GM23338 (cell line): ENCODE measurements around the gene IMPG1. TPM values are rescaled to one million over a fixed set of nuclear protein-coding genes. Genes with fewer than 3 reads are reported as not detected.

Experiments used
- ATAC-seq: fragments of 200-7000 bp; cut with Tn5 transposase; 3 replicates; pipeline ENCODE4 v1.9.1; 2020
- DNase-seq: peaks from one replicate; pipeline ENCODE4 v3.0.0-alpha.2; 2015; ENCODE audit warnings: low spot score
- H2AFZ ChIP-seq: fragments of 200-600 bp; sonication (generic); 2 replicates; pipeline ENCODE4 v1.8.0; 2016; ENCODE audit warnings: antibody characterized with exemption, mild to moderate bottlenecking, moderate library complexity
- H3F3A ChIP-seq: fragments of 200-600 bp; sonication (generic); replicated peaks from 2 replicates; pipeline ENCODE4 v1.8.0; 2017; ENCODE audit warnings: antibody characterized with exemption, mixed run types, low read depth
- H3K27ac ChIP-seq: fragments of 200-600 bp; sonication (generic); 2 replicates; pipeline ENCODE4 v1.6.1; 2016; ENCODE audit warnings: low read depth
- H3K27me3 ChIP-seq: fragments of 200-600 bp; sonication (generic); 2 replicates; pipeline ENCODE4 v1.8.0; 2016; ENCODE audit warnings: mild to moderate bottlenecking, mixed run types, moderate library complexity; ENCODE audit not compliant: insufficient read depth
- H3K36me3 ChIP-seq: fragments of 200-600 bp; sonication (generic); 2 replicates; pipeline ENCODE4 v1.8.0; 2016; ENCODE audit warnings: mild to moderate bottlenecking; ENCODE audit not compliant: insufficient read depth
- H3K4me1 ChIP-seq: fragments of 200-600 bp; sonication (generic); 2 replicates; pipeline ENCODE4 v1.8.0; 2016; ENCODE audit warnings: mild to moderate bottlenecking, moderate library complexity; ENCODE audit not compliant: insufficient read depth
- H3K4me2 ChIP-seq: fragments of 200-600 bp; sonication (generic); 2 replicates; pipeline ENCODE4 v1.7.1; 2017; ENCODE audit warnings: mixed run types
- H3K4me3 ChIP-seq: fragments of 200-600 bp; sonication (generic); 2 replicates; pipeline ENCODE4 v1.6.1; 2016; ENCODE audit warnings: mixed run types
- H3K79me2 ChIP-seq: fragments of 200-600 bp; sonication (generic); replicated peaks from 2 replicates; pipeline ENCODE4 v1.8.0; 2017; ENCODE audit warnings: mild to moderate bottlenecking; ENCODE audit not compliant: insufficient read depth
- H3K9me2 ChIP-seq: fragments of 200-600 bp; sonication (generic); 2 replicates; pipeline ENCODE4 v1.8.0; 2017; ENCODE audit not compliant: insufficient read depth
- H4K20me1 ChIP-seq: fragments of 200-600 bp; sonication (generic); replicated peaks from 2 replicates; pipeline ENCODE4 v1.8.0; 2017; ENCODE audit warnings: mild to moderate bottlenecking; ENCODE audit not compliant: insufficient read depth
- H3K27ac Mint-ChIP-seq: 2 replicates; pipeline ENCODE4 v1.8.0; 2020; ENCODE audit warnings: inconsistent platforms, mild to moderate bottlenecking, moderate library complexity, mixed read lengths
- H3K27me3 Mint-ChIP-seq: 3 replicates; pipeline ENCODE4 v1.8.0; 2022; ENCODE audit warnings: low read depth, mild to moderate bottlenecking, moderate library complexity, mixed read lengths, inconsistent platforms; ENCODE audit not compliant: insufficient read depth, poor library complexity
- H3K36me3 Mint-ChIP-seq: 3 replicates; pipeline ENCODE4 v1.8.0; 2021; ENCODE audit warnings: low read depth, mild to moderate bottlenecking, inconsistent platforms, moderate library complexity, mixed read lengths
- H3K4me1 Mint-ChIP-seq: 3 replicates; pipeline ENCODE4 v1.8.0; 2020; ENCODE audit warnings: mild to moderate bottlenecking, inconsistent platforms, mixed read lengths
- H3K4me3 Mint-ChIP-seq: 3 replicates; pipeline ENCODE4 v1.8.0; 2021; ENCODE audit warnings: moderate library complexity, mild to moderate bottlenecking, inconsistent platforms, mixed read lengths
- H3K9me3 Mint-ChIP-seq: 3 replicates; pipeline ENCODE4 v1.8.0; 2020; ENCODE audit warnings: moderate library complexity, mild to moderate bottlenecking, inconsistent platforms, mixed read lengths
- CREB1 ChIP-seq: fragments of 250-450 bp; sonication (Bioruptor Pico); IDR thresholded peaks from 2 replicates; pipeline ENCODE4 v1.5.0; 2020; ENCODE audit warnings: low read depth, mild to moderate bottlenecking, moderate library complexity
- ETS1 ChIP-seq: IDR thresholded peaks from 2 replicates; pipeline ENCODE4 v1.6.1; 2016; ENCODE audit warnings: antibody characterized with exemption
- EZH2 ChIP-seq: fragments of 200-600 bp; sonication (generic); IDR thresholded peaks from one replicate; pipeline ENCODE4 v1.8.0; 2017; ENCODE audit warnings: antibody characterized with exemption, mild to moderate bottlenecking, low read depth; ENCODE audit not compliant: unreplicated experiment
- EZH2phosphoT487 ChIP-seq: fragments of 200-600 bp; sonication (generic); IDR thresholded peaks from one replicate; pipeline ENCODE4 v1.8.1; 2018; ENCODE audit warnings: antibody characterized with exemption; ENCODE audit not compliant: unreplicated experiment
- JUNB ChIP-seq: IDR thresholded peaks from one replicate; pipeline ENCODE4 v1.6.1; 2016; ENCODE audit warnings: antibody characterized with exemption; ENCODE audit not compliant: unreplicated experiment
- NANOG ChIP-seq: IDR thresholded peaks from 2 replicates; pipeline ENCODE4 v1.6.1; 2016; ENCODE audit warnings: antibody characterized with exemption, borderline replicate concordance
- POLR2AphosphoS5 ChIP-seq: IDR thresholded peaks from 2 replicates; pipeline ENCODE4 v1.6.1; 2016; ENCODE audit warnings: antibody characterized with exemption, low read depth
- ZNF114 ChIP-seq: fragments of 250-450 bp; sonication (Bioruptor Pico); IDR thresholded peaks from 2 replicates; pipeline ENCODE4 v1.5.0; 2020; ENCODE audit warnings: mild to moderate bottlenecking, moderate library complexity
- ZNF331 ChIP-seq: fragments of 250-450 bp; sonication (Bioruptor Pico); IDR thresholded peaks from 2 replicates; pipeline ENCODE4 v1.5.0; 2020; ENCODE audit warnings: low read depth, mild to moderate bottlenecking, moderate library complexity
- polyA plus RNA-seq: library from polyadenylated mRNA; unstranded; fragments of >200 nt; fragmentation: Nextera tagmentation; extraction: Ambion mirVana; gene quantifications from 2 replicates; pipeline ENCODE4 v1.2.1, GENCODE V29; 2016
- total RNA-seq: library from RNA; depleted of rRNA; stranded (reverse); fragments of >200 nt; shearing (Covaris generic); gene quantifications from 2 replicates; pipeline ENCODE4 v1.2.3, GENCODE V29; 2014
- TF ChIP-seq, protein P1 (sequence below), 2 experiments: fragments of 200-600 bp in 1 of 2; sonication (generic) in 1 of 2; conservative IDR thresholded peaks; 2 replicates each; pipeline versions ENCODE4 v1.5.1 to v1.6.1; 2016 to 2017; ENCODE audit warnings: antibody characterized with exemption in 2 of 2, low read depth in 2 of 2, mild to moderate bottlenecking in 2 of 2, moderate library complexity in 1 of 2
- TF ChIP-seq, protein P2 (sequence below): IDR thresholded peaks from one replicate; pipeline ENCODE4 v1.6.1; 2018; ENCODE audit warnings: antibody characterized with exemption; ENCODE audit not compliant: unreplicated experiment

IMPG1 gene
- total and polyA plus RNA-seq, 2 experiments from 2014 or later, result not detected

- TF ChIP-seq, protein P1, sequence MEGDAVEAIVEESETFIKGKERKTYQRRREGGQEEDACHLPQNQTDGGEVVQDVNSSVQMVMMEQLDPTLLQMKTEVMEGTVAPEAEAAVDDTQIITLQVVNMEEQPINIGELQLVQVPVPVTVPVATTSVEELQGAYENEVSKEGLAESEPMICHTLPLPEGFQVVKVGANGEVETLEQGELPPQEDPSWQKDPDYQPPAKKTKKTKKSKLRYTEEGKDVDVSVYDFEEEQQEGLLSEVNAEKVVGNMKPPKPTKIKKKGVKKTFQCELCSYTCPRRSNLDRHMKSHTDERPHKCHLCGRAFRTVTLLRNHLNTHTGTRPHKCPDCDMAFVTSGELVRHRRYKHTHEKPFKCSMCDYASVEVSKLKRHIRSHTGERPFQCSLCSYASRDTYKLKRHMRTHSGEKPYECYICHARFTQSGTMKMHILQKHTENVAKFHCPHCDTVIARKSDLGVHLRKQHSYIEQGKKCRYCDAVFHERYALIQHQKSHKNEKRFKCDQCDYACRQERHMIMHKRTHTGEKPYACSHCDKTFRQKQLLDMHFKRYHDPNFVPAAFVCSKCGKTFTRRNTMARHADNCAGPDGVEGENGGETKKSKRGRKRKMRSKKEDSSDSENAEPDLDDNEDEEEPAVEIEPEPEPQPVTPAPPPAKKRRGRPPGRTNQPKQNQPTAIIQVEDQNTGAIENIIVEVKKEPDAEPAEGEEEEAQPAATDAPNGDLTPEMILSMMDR (conservative IDR thresholded peaks at IDR 0.05; ENCODE audit: low read depth in 2 of 2), result no peak
Measured at GRCh38 chr6:76014626-76015530, 57.6 kb downstream of the IMPG1 start (continued).

DNA sequence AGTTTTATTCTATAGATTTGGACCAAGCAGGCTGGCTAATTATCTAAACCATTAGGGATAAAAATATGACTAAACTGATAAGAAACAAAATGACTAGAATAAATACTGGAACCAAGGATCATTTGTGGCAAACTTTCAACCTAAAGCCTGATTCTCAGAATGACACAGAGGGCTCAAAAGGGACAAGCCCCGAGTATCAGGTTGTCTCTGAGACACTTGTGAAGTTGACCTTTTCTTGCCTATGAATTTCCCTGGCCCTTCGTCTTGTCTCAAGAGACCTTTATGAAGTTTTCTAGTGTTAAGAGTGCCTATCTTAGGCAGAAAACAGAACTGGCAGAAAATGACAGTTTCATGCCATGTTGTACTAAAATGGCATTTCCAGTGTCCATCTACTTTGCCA, 68.3 kb downstream of the IMPG1 start:
- Mint-ChIP-seq H3K4me3 (no peak overlapping the region), H3K9me3 (no peaks in the 10 kb centered on the region), H3K4me1 (peaks cover 4% of the 10 kb centered on the region), H3K27me3 (no peaks in the 10 kb centered on the region), H3K36me3 (no peaks in the 10 kb centered on the region), H3K27ac (no peak overlapping the region)
- no peak for TF ChIP-seq ETS1
- Histone ChIP-seq H3K4me1 (no peaks in the 10 kb centered on the region), H3K9me2 (no peaks in the 10 kb centered on the region), H3K36me3 (no peaks in the 10 kb centered on the region), H4K20me1 (no peaks in the 10 kb centered on the region), H2AFZ (no peak overlapping the region), H3K4me2 (no peak overlapping the region), H3K79me2 (no peaks in the 10 kb centered on the region), H3F3A (no peaks in the 10 kb centered on the region), H3K27ac (no peak overlapping the region), H3K27me3 (no peaks in the 10 kb centered on the region), H3K4me3 (no peak overlapping the region)
- DNase-seq, result no peak
- no peak for ATAC-seq

- H3F3A ChIP-seq, result no peaks in the 10 kb centered on the region
- no peak for TF ChIP-seq JUNB
- TF ChIP-seq EZH2, result no peak
- no peak for TF ChIP-seq ETS1
- TF ChIP-seq, protein P1 (conservative IDR thresholded peaks at IDR 0.05; ENCODE audit: low read depth in 2 of 2), result no peak
- no peak for TF ChIP-seq ZNF114 (CRISPR knock-in tag)
- no peak for TF ChIP-seq CREB1 (CRISPR knock-in tag)
- TF ChIP-seq, protein P2, sequence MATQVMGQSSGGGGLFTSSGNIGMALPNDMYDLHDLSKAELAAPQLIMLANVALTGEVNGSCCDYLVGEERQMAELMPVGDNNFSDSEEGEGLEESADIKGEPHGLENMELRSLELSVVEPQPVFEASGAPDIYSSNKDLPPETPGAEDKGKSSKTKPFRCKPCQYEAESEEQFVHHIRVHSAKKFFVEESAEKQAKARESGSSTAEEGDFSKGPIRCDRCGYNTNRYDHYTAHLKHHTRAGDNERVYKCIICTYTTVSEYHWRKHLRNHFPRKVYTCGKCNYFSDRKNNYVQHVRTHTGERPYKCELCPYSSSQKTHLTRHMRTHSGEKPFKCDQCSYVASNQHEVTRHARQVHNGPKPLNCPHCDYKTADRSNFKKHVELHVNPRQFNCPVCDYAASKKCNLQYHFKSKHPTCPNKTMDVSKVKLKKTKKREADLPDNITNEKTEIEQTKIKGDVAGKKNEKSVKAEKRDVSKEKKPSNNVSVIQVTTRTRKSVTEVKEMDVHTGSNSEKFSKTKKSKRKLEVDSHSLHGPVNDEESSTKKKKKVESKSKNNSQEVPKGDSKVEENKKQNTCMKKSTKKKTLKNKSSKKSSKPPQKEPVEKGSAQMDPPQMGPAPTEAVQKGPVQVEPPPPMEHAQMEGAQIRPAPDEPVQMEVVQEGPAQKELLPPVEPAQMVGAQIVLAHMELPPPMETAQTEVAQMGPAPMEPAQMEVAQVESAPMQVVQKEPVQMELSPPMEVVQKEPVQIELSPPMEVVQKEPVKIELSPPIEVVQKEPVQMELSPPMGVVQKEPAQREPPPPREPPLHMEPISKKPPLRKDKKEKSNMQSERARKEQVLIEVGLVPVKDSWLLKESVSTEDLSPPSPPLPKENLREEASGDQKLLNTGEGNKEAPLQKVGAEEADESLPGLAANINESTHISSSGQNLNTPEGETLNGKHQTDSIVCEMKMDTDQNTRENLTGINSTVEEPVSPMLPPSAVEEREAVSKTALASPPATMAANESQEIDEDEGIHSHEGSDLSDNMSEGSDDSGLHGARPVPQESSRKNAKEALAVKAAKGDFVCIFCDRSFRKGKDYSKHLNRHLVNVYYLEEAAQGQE, result no peak
- no peak for TF ChIP-seq NANOG
- no peak for TF ChIP-seq EZH2phosphoT487
- TF ChIP-seq ZNF331 (CRISPR knock-in tag), result no peak
- TF ChIP-seq POLR2AphosphoS5, result no peak
Measured at GRCh38 chr6:76003686-76004085, 68.8 kb downstream of the IMPG1 start.

More at GRCh38 chr6:76003686-76004085, 68.8 kb downstream of the IMPG1 start:
- Mint-ChIP-seq H3K36me3 (no peaks in the 10 kb centered on the region), H3K4me1 (peaks cover 4% of the 10 kb centered on the region), H3K9me3 (no peaks in the 10 kb centered on the region), H3K4me3 (no peak overlapping the region), H3K27me3 (no peaks in the 10 kb centered on the region), H3K27ac (no peak overlapping the region)
- Histone ChIP-seq H3K27me3 (no peaks in the 10 kb centered on the region), H2AFZ (no peak overlapping the region), H3K4me3 (no peak overlapping the region), H3K36me3 (no peaks in the 10 kb centered on the region), H3K79me2 (no peaks in the 10 kb centered on the region), H4K20me1 (no peaks in the 10 kb centered on the region), H3K9me2 (no peaks in the 10 kb centered on the region), H3K4me1 (no peaks in the 10 kb centered on the region), H3K27ac (no peak overlapping the region), H3K4me2 (no peak overlapping the region)
- DNase-seq, result no peak
- ATAC-seq, result no peak
